AG04449 (cell line): ENCODE data around the gene LIN7A.

ENCODE experiments used
- CTCF ChIA-PET: fragments of 350-600 bp; formaldehyde crosslinking; extraction: SDS; loops from one replicate; lab custom pipeline; 2021; ENCODE audit warnings: antibody characterized with exemption; lab: Yijun Ruan, JAX
- POLR2A ChIA-PET: fragments of 400-600, 350-600 bp; formaldehyde crosslinking; extraction: SDS; loops from one replicate; lab custom pipeline; 2020; ENCODE audit warnings: antibody characterized with exemption, inconsistent platforms; lab: Yijun Ruan, JAX
- DNase-seq: peaks from one replicate; pipeline ENCODE4 v3.0.0-alpha.2; 2010; ENCODE audit warnings: low read depth, low spot score
- H3K4me3 ChIP-seq: 2 replicates; pipeline ENCODE4 v1.5.1; 2011; ENCODE audit warnings: low read depth, mild to moderate bottlenecking, control low read depth, low read length
- TF ChIP-seq, protein P1 (sequence below): IDR thresholded peaks from one replicate; pipeline ENCODE4 v1.5.1; 2011; ENCODE audit warnings: mild to moderate bottlenecking, moderate library complexity, low read length, control low read depth, inconsistent platforms; ENCODE audit not compliant: insufficient read depth; ENCODE audit errors: missing control alignments

Gene LIN7A

DNA sequence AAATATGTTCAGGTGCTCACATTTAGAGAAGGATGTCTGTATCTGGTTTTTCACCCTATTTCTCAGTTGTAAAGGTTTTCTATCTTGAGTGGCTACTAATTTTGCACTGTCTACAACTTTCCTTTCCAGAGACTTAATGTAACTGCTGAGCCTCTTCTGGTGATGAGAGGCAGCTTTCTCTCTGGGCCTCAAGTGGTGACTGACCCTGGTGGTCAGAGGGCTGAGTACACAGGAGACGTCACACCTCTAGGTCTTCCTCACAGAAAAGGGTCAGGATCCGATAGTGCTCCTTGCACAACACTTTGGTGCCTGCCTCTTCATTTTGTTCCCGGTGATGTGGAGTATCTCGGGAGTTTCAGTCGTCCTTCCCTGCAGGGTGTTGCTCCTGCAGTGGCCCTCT lies 76.8 kb downstream of the LIN7A start:
- H3K4me3 ChIP-seq, result no peak overlapping the region
- TF ChIP-seq, protein P1, sequence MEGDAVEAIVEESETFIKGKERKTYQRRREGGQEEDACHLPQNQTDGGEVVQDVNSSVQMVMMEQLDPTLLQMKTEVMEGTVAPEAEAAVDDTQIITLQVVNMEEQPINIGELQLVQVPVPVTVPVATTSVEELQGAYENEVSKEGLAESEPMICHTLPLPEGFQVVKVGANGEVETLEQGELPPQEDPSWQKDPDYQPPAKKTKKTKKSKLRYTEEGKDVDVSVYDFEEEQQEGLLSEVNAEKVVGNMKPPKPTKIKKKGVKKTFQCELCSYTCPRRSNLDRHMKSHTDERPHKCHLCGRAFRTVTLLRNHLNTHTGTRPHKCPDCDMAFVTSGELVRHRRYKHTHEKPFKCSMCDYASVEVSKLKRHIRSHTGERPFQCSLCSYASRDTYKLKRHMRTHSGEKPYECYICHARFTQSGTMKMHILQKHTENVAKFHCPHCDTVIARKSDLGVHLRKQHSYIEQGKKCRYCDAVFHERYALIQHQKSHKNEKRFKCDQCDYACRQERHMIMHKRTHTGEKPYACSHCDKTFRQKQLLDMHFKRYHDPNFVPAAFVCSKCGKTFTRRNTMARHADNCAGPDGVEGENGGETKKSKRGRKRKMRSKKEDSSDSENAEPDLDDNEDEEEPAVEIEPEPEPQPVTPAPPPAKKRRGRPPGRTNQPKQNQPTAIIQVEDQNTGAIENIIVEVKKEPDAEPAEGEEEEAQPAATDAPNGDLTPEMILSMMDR, result no peak
- ChIA-PET CTCF (interaction anchor here (3.4 kb wide), 1 partner anchor 23 kb away, joined by 8 read pairs; no protein-coding TSS in a partner anchor), POLR2A (no interaction called here)
- DNase-seq, result no peak

DNA sequence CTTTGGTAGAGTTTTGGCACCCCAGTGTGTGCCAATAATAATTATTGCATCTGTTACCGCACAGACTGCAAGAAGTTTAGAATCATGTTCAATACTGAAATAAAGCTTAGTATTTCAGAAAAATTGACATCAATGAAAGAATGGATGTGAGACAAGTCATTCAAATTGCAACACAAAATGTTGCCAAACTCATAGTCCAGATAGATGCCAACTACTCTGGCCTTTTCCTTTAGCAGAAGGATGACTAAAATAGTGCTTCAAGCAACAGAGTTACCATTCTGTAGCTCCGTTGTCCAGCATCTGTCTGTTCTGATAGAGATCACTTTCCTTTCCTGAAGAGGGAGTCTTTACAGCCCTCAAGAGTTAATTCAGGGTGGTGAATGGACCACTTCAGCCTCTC lies 77.5 kb downstream of the LIN7A start:
- no peak for DNase-seq
- no peak overlapping the region for H3K4me3 ChIP-seq
- TF ChIP-seq, protein P1, result no peak
- POLR2A ChIA-PET, result no interaction called here
- CTCF ChIA-PET, result interaction anchor here (3.4 kb wide), 1 partner anchor 22 kb away, joined by 8 read pairs; no protein-coding TSS in a partner anchor

DNA sequence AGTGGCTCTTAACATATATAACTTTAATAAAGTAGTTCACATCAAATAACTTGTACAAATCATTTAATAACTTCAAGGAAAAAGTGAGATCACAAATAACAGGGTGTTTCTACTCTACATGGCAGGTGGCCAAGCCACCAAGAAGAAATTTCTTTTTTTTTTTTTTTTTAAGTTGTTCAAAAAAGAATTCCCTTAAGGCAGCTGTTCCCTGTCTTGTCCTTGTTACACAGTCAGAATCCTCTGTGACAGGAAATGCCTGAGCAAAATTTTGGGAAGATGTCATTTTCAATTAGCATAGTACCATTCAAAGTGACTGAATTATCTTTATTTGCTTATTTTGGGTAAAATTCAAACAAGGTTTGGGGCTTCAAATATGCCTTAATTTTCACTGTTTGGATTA lies 79.4 kb downstream of the LIN7A start:
- TF ChIP-seq, protein P1, result no peak
- H3K4me3 ChIP-seq, result no peak overlapping the region
- POLR2A ChIA-PET, result no interaction called here
- DNase-seq, result no peak
- CTCF ChIA-PET, result interaction anchor here (0.8 to 1.4 kb wide), 3 partner anchors 8 to 588 kb away, joined by 3 to 5 read pairs (median 4); no protein-coding TSS in a partner anchor

DNA sequence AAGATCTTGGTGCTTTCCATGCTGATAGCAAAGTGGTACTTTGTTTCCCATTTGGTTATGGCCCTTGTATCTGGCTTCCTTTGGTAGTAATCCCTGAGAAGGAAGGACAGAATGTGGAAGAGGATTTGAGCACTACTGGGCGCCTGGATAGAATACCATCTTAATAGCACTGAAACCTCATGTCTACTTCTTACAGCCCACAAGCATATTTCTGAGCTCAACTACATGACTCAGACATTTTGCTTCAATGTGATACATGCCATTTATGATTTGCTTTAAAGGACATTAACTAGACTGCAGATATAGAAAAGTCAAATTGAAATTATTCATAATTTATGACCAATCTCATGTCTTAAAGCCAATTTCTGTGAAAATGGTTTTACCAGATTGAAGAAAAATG lies 80.4 kb downstream of the LIN7A start:
- DNase-seq, result peak; percentile 59
- POLR2A ChIA-PET, result no interaction called here

DNA sequence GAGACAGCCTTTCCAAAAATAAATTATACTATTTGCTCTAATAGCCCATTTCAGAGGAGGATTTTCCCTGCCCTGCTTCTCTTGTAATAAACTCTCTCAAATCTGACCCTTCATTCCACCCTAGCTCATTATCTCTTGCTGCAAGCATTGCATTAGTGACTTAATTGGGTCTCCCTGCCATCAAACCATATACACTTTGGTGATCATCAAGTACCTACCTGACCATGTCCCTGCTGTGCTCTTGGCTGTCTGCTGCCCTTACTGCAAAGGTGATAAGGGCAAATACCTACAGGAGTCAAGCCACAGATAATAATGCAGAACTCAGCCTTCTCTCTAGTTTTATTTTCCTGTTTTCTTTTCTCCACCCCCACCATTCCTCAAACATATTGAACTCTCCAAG lies 88.4 kb downstream of the LIN7A start:
- no peak for DNase-seq
- ChIA-PET CTCF (interaction anchor here (4.6 kb wide), 1 partner anchor 12 kb away, joined by 47 read pairs; no protein-coding TSS in a partner anchor), POLR2A (no interaction called here)
- TF ChIP-seq, protein P1, result no peak
- no peak overlapping the region for H3K4me3 ChIP-seq

More for the DNA sequence above, 80.4 kb downstream of the LIN7A start:
- CTCF ChIA-PET, result interaction anchor here (1.3 kb wide), 1 partner anchor 9 kb away, joined by 4 read pairs; no protein-coding TSS in a partner anchor
- no peak overlapping the region for H3K4me3 ChIP-seq
- TF ChIP-seq, protein P1, result no peak

DNA sequence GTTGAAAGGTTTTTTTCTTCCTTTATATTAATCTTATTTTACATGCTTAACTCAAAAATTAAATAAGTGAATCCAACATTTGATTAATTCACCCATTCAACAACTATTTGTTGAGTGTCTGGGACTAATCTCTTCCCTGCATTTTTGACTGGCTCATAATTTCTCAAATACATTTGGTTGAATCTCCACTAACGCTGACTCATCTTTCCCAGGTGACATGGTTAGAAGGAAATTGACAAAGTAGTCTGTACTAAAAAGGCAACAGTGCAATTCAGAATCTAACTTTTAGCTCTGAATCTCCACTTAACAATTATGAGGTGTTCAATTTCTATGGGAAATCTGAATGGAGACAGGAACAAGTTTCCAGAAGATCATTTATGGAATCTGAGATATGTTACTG lies 88.9 kb downstream of the LIN7A start:
- H3K4me3 ChIP-seq, result no peak overlapping the region
- TF ChIP-seq, protein P1, result no peak
- POLR2A ChIA-PET, result no interaction called here
- CTCF ChIA-PET, result interaction anchor here (4.6 kb wide), 1 partner anchor 12 kb away, joined by 47 read pairs; no protein-coding TSS in a partner anchor
- DNase-seq, result no peak
